Measurements from ENCODE around the gene VSIG10L.

The VSIG10L gene

DNA sequence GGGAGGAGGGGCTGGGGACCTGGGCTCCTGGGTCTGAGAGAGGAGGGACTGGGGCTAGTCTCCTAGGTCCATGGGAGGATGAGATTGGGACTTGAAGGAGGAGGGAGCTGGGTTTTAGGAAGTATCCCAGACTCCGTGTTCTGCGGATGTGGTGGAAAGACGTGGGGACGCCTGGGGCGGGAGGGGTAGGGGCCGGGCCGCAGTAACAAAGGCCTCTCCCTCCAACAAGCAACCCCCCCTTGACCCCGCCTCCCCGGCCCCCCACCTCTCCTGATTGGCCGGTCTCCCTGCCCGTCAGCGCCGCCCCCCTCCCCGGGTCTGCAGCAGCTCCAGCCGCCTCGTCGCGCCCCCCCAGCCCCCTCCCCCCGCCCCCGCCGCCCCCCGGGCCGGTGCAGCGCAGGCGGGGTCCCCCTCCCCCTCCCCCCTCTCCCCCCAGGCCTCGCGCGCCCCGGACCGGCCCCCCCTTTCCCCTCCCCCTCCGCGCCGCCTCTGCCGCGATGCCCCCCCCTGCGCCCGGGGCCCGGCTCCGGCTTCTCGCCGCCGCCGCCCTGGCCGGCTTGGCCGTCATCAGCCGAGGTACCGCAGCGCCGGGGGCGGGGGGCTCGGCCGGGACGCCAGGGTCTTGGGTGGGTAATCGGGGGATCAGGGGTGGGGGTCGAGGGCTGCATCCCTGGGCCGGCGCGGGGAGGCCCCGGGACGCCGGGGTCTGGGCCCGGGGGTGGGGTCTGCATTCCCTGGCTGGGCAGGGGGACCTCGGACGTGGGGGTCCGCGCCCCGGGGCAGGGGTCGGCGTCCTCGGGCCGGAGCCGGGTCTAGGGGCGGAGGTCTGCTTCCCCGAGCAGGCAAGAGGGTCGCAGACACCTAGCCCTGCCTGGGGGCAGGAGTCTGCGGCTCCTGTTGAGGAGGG lies 30.3 kb downstream of the VSIG10L start, which contains the start of gene IGLON5:
Gene IGLON5, plus strand, starts transcription at position 294 of the 907 bp plus-strand sequence. Its CDS starts 204 bp downstream, at position 498.
- peak; percentile 20 to 39 for DNase-seq

DNA sequence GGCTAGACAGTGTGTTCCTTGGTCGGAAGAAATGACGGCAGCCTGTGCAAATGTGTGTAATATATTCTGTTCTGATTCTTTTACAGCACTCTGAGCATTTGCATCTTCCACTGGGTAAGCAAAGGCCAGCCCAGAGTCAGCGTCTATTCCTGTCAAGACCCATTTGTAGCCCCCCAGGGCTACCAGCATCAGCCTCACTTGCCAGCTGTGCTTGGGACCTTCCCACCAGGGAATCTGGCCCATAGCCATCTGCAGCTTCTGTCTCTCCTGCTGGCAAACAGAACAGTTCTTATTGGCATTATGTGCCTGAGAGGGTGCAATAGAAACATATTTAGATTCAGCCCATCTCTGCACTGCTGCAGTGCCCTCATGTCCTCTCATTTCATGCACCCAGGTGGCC lies 36.5 kb downstream of the VSIG10L start:
- no peak for DNase-seq

DNA sequence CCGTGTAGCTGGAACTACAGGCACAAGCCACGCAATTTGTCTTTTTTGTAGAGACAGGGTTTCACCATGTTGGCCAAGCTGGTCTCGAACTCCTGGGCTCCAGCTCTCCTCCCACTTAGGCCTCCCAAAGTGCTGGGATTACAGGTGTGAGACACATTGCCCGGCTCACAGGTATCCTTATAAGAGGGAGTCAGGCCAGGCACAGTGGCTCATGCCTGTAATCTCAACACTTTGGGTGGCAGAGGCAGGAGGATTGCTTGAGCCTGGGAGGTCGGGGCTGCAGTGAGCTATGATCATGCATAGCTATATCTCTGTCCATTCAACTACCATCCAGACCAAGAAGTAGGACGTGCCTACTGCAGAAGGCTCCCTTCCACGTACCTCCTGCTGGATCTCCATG lies 40.7 kb downstream of the VSIG10L start:
- no peak for DNase-seq

- no peak for DNase-seq
Measured at GRCh38 chr19:51297406-51297805, 44.5 kb downstream of the VSIG10L start.

- no peak for DNase-seq
Measured at GRCh38 chr19:51296336-51297093, 45.4 kb downstream of the VSIG10L start.

DNA sequence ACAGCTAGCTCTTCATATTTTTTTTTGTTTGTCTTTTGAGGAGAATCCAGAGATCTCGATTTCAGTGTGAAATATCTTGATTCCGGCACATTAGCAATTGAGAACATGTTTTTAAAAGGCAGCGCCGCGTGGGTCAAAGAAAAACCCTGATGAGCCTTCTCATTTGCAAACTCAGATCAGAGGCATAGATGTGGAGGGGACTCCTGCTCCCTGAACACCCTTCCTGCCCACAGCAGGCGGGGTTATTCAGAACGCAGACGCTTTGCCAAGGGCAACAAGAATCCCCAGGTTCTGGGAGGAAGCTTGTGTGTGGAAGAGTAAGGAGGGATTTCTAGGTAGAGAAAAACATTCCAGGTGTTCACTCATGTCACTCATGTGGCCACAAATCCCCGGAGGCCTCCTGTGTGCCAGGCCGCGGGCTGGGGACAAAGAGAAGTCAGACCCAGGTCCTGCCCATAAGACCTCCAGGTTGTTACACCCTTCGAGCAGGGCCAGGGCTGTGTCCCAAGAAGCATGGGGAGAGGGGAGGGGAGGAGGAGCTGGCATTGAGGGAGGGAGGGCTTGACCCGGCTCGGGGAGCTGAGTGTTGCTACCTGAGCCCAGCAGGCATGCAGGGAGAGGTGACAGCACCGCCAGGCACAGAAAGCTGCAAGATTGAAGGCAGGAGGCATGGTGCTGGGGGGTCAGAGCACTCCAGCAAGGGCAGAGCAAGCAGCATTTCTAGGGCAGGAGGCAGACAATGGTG lies 46.4 kb downstream of the VSIG10L start:
- no peak for DNase-seq

GRCh38 chr19:51294977-51295375 lies 47.0 kb downstream of the VSIG10L start:
- no peak for DNase-seq

DNA sequence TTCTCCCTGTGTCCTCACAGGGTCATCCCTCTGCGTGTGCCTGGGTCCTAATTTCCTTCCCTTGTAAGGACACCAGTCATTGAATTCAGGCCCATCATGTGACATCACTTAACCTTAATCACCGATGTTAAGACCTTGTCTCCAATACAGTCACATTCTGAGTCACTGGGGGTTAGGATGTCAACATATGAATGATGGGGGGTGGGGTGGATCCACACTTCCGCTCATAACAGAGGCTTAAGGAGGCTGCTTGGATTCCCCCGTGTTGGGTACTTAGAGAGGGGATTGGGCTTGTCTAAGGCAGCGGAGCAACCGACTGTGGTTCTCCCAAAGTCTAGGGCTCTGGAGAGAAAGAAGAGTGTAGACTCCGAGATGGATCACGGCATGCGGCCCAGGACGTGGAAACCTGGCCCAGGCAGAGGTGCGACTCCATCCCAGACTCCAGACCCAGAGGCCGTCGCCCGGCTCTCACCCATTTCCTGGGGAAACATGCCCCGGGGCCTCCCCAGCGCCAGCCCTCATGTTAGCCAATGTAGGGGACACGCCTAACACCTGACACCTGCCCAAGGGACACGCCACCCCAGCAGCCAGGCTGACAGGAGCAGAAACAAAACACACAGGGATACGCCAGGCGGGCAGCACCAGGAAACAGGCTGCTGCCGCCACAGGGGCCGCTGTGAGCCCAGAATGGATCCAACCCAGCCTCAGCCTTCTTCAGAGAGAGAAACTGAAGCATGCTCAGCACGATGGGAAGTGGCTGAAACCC lies 47.5 kb downstream of the VSIG10L start:
- DNase-seq = no peak

DNA sequence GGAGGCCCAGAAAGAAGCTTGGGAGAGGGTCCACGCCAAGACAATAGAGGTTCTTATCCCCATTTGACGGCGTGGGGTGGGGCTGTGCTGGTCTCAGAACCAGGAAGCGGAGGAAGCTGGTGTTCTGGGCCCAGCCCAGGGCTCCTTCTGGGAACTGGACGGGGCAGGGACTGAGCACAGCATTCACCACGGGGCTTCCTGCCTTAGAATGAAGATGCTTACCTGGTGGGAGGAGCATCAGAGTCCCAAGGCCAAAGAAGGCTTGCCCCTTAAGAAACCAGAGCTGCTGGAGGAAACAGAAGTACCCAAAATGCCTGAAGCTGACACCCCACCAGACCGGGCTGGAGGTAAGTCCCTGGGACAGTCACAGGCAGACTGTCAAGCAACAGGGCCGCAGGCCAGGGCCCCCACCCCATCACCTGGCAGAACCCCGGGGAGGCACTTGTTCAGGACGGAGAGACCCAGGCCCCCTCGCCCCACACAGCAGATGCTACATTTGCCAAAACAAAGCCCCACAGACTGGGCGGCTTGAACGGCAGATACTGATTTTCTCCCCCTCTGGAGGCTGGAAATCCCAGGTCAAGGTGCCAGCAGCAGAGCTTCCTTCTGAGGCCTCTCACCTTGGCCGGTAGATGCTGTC lies 48.2 kb downstream of the VSIG10L start:
- no peak for DNase-seq

GRCh38 chr19:51292971-51293370 lies 49.0 kb downstream of the VSIG10L start:
- no peak for DNase-seq

DNA sequence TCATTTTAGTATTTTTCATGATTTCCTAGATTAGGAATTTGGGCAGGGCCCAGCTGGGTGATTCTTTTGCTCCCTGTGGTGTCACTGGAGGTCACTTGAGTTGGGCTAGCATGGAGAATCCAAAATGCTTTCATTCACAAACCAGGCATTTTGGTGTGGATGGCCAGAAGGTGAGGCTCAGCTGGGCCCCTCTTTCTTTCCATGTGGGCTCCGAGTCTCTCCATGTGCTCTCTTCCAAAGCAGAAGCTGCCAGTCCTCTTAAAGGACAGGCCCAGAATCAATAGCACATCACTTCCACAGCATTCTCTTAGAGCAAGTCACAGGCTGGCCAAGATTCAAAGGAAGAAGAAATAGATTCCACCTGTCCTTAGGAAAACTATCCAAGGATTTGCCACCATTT lies 52.3 kb downstream of the VSIG10L start:
- no peak for DNase-seq

DNA sequence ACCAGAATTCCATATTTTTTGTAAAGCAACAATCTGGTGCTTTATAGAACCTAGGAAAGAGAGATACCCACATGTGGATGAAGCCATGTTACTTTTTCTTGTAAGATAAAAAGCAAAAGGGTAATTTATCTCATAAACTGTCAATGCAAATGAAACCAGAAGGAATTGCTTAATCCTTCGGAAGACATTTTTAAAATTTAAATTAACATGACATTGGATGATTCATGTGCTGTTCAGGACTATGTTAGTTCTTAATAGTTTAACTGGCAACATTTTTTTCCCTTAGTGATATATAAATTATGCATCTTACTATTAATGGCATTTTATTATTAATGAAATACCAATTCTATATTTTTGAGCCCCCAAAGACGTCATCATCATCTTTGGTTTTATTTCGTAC lies 56.3 kb downstream of the VSIG10L start:
- DNase-seq = no peak

- DNase-seq = no peak
Measured at GRCh38 chr19:51282335-51282734, 59.6 kb downstream of the VSIG10L start.
